Suprapubic skin (tissue), 3 donors: Measurements from ENCODE around the gene TPRN.

Source experiments
- EP300 ChIP-seq: sonication (generic); formaldehyde crosslinking; IDR thresholded peaks from one replicate; pipeline ENCODE4 v1.6.1; 2017; ENCODE audit warnings: antibody characterized with exemption
- POLR2A ChIP-seq, 2 donors: fragments of 450-650 bp; IDR thresholded peaks; one replicate each; pipeline ENCODE4 v1.6.1; 2017; ENCODE audit warnings: antibody characterized with exemption in 2 of 2, mild to moderate bottlenecking in 2 of 2, moderate library complexity in 2 of 2
- TF ChIP-seq, protein P1 (sequence below), 2 donors: fragments of 200-600 bp in 1 of 2; fragments of 450-650 bp in 1 of 2; sonication (generic) in 1 of 2; IDR thresholded peaks; one replicate each; pipeline ENCODE4 v1.5.1; 2016 to 2019; ENCODE audit warnings: antibody characterized with exemption in 2 of 2, mild to moderate bottlenecking in 1 of 2, moderate library complexity in 1 of 2

DNA sequence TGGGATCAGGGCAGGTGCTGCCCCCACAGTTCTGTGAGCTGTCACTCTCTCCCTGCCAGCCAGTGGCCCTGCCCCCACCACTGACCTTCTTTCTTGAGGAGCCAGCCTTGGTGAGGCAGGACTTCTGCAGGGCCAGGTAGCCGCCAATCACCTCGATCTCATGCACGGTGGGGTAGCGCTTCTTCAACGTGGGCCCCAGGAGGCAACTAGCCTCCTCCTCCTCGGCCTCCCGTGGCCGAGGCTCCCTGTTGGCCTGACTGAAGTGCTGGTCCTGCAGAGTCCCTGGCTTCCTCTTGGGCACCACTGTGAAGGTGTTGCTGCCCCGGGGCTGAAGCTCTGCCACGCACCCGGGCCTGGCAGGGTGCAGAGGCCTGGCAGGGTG is 1.6 kb downstream of the TPRN start:
- TF ChIP-seq, protein P1, sequence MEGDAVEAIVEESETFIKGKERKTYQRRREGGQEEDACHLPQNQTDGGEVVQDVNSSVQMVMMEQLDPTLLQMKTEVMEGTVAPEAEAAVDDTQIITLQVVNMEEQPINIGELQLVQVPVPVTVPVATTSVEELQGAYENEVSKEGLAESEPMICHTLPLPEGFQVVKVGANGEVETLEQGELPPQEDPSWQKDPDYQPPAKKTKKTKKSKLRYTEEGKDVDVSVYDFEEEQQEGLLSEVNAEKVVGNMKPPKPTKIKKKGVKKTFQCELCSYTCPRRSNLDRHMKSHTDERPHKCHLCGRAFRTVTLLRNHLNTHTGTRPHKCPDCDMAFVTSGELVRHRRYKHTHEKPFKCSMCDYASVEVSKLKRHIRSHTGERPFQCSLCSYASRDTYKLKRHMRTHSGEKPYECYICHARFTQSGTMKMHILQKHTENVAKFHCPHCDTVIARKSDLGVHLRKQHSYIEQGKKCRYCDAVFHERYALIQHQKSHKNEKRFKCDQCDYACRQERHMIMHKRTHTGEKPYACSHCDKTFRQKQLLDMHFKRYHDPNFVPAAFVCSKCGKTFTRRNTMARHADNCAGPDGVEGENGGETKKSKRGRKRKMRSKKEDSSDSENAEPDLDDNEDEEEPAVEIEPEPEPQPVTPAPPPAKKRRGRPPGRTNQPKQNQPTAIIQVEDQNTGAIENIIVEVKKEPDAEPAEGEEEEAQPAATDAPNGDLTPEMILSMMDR (IDR thresholded peaks at IDR 0.05), result no peak
- TF ChIP-seq EP300 (no peak), POLR2A (IDR thresholded peaks at IDR 0.05) (no peak)
